Fibroblast of skin of left quadriceps (primary cell): ENCODE results near the gene GPATCH4.
"Not testable (repeated sequence)": the region's sequence is repeated elsewhere in the genome, so short reads cannot be mapped to it uniquely, and the experiment has no call there.

Experiments used
- DNase-seq, 2 experiments: peaks; one replicate each; pipeline ENCODE4 v3.0.0-alpha.2; 2013; ENCODE audit warnings: low read depth in 2 of 2

GPATCH4 gene

DNA sequence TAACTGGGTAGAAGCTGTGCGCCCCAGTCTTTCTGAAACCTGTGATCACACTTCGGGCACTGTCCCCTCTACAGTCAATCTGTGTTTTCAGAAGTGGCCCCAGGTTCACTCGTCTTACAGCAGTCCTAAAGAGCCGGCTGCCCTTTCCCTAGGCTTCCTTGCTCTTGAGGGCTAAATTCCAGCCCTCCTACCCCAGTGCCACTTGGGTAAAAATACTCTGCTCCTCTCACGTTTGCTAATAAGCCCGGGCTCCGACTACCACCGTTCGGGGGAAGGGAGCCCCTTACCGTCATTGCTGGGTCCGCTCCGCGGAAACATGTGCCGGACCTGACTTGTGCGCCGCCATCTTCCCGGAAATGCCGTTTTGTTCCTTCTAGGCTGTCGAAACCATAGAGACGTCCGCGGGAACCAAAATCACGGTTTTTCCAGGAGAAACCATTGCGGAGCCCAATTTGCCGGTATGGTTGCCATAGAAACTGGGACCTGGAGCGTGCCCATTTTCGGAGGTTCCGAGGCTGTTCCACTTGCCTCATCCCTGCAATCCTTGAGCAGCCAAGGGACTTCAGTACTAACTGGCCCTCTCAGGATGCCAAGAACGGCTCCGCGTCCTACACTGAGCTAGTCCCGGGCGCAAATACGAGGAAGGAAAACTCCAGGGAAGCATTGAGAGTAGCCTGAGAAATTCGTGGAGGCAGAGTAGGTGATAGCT lies at the start of gene GPATCH4:
GPATCH4 (minus strand) TSS at position 358 of the 709 bp plus-strand sequence.
- DNase-seq = peak; percentile 81 to 83

DNA sequence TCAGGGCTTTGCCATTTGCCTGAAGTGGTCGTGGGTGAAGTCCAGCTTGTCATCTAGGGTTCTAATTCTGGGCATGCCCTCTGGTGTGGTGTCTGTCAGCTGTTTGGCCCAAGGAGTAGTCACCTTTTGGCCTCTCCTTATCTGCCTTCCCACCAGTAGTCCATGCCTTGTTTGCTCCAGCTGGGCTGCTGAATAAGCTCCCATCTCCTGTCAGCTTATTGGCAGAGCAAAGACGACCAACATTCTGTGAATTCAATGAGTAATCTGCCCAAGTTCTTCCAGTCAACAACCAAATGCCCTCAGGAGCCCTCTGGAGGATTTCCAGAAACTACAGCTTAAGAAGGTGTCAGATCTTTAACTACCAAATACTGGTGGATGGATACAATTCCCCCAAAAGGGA lies 47.7 kb upstream of the GPATCH4 start:
- no peak for DNase-seq

DNA sequence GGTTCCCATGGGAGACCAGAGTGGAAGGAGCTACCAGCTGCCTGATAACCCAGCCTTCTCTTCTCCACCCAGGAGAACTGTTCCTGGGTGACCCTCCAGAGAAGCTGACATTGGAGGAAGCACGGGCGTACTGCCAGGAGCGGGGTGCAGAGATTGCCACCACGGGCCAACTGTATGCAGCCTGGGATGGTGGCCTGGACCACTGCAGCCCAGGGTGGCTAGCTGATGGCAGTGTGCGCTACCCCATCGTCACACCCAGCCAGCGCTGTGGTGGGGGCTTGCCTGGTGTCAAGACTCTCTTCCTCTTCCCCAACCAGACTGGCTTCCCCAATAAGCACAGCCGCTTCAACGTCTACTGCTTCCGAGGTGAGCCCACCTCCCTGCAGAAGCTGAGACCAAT lies 47.2 kb upstream of the GPATCH4 start:
- no peak for DNase-seq

DNA sequence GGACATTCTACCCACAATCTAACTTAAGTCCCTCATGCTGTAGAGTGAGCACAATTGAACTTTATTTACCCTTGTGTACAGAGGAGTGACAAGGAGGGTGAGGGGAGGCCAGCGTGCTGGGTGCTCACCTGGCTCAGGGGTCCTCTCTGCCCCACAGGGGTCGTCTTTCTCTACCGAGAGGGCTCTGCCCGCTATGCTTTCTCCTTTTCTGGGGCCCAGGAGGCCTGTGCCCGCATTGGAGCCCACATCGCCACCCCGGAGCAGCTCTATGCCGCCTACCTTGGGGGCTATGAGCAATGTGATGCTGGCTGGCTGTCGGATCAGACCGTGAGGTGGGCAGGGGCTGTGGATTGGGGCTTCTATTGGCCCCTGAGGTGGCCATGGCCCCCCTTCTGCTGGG lies 46.1 kb upstream of the GPATCH4 start:
- DNase-seq = no peak

DNA sequence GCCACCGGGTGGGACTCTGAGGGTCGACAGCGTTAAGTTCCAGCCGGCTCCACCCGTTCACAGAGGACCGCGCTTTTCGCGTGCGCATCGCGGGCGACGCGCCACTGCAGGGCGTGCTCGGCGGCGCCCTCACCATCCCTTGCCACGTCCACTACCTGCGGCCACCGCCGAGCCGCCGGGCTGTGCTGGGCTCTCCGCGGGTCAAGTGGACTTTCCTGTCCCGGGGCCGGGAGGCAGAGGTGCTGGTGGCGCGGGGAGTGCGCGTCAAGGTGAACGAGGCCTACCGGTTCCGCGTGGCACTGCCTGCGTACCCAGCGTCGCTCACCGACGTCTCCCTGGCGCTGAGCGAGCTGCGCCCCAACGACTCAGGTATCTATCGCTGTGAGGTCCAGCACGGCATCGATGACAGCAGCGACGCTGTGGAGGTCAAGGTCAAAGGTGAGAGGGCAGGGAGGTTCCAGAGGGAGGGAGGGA lies 45.5 kb upstream of the GPATCH4 start:
- DNase-seq = no peak

DNA sequence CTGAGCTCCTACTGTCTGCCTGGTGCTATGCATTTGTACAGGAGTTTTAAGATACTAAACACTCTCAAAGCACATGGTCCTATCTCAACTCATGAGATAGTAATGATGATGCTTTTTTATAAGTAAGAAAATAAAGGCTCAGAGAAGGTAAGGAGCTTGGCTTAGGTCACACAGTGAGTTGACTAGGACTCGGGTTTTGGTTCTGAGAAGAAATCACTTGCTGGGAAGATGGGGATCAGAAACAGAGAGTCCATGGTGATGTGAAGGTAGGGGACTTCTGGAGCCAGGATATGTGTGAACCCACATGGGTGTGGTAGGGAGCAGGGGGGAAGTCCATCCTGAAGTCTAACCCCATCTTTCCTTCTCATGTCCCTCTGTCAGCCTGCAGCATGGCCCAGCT lies 44.4 kb upstream of the GPATCH4 start:
- DNase-seq = no peak

DNA sequence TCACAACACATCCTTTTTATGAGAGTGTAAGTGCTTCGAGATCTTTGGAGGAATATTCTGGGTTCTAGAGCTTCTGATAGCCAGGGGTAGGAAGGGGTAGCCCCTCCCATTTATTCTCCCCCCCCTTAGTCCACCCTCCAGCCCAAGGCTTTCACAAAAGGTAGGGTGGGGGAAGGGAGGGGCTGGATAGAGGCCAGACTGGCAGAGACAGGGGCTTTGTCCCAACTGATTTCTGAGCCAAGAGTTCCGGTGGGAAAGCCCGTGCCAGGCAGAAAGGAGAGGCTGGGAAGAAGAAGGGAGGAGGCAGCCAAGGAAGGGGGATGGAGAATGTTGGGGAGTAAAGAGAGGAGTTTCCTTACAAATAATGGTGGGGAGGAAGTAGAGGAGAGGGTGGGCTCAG lies 43.8 kb upstream of the GPATCH4 start:
- no peak for DNase-seq

DNA sequence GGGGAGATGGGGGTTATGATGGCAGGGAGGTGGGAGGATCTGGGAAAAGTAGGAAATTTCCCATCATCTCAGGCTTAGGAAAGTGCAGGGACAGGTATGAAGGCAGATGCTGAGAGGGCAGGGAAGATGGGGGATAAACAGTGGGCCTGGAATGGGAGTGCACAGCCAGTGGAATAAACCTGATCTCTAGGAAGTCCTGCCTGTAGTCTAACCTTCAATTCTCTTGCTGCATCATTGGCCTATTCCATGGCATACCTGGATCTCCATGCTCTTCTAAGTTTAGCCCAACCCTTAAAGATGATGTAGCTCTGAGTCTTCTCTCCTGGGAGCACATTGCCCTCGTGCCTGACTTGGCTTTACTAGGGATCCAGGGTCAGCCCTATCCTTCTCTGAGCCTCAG lies 43.4 kb upstream of the GPATCH4 start:
- DNase-seq = no peak

DNA sequence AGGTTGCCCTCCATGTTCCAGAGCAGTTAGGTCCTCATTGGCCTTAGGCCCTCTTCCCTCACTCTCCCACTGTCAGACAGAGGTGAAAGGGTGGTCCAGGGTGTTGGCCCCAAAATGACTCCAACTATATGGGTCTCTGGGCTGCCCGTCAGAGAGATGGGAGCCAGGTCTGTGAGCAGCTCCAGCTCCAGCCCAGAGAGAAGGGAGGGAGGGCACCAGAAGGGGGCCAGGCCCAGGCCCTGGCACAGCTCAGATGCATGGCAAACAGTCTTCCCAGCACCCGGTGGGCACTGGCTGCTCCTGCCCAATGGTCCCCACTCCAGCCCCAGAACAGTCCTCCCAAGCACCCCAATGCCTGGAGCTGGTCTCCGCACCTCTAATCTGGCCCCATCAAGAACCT lies 42.9 kb upstream of the GPATCH4 start:
- DNase-seq = no peak

DNA sequence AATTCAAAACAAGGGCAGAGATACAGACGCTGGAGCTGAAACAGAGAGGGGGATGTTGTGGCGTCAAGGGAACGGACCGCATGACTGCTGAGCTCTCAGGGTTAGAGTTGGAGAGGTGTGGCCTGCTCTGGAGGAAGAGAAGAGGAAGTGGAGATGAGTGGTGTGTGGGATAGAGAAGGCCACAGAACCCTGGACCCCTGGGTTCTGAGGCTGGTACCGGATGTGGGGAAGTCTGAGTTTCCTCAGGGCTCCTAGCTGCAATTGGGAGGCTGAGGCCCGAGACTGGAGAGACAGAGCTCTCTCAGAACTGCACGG lies 42.5 kb upstream of the GPATCH4 start:
- no peak for DNase-seq

DNA sequence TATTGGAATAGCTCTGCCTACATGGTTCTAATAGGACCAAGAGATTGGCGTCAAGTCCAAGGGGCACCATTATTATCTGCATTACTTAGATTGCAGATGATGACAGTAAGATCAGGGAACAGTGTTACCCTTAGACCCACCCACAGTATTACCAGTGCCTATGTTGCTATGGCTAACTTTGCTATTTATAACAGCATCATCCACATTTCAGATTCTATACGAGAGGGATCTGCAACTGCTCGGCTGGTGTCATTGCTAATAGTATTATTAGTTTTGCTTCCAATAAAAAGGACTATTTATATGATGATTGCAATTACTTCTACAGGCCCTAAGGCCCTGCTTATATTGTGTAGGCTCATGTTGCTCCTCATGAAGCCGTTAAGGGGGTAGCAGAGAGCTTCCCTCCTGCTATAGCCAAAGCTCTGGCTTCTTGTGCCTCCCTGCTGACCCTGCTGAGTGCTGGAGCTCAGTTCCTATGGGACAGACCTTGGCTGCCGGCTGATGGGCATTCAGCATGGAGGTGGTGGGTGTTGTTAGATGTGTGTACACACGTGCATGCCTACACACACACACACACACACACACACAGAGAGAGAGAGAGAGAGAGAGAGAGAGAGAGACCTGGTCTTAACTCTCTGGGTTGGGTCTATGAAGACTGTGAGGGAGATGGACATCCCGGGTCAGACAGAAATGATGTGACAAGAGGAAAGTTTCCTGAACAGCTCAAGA lies 41.9 kb upstream of the GPATCH4 start:
- DNase-seq = no peak

DNA sequence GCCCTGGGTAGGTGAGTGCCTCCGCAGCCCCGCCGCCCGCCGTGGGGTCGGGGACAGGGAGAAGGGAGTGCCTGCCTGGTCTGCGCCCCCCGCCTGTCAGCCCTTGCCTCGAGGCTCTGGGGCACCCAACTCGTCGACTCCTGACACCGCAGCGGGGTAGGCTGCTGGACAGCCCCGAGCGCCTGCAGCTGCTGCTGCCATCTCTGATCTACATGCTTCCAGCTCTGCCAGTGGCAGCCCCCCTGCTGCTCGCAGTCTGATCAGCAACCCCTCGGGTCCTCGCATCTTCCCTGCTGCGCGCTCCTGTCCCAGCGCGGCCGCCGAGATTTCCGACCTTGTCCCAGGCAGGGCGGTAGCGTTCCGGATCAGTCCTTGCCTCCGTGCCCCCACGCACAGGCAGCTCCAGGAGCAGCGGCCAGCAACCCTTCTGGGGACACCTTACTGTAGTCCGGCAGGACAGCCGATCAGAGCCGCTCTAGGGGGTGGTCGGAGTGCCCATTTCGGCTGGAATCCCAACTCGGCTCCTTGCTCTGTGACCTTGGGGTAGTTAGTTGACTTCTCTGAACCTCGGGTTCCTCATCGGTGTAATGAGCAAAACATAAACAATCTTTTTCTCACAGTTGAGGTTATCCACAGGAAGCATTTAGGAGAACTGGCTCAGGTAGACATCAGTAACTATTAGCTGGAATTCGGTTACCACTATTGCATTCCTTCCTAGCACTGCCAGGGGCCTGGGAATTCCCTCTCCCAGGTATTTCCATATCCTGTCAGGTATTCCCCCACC lies 41.2 kb upstream of the GPATCH4 start:
- no peak for DNase-seq

DNA sequence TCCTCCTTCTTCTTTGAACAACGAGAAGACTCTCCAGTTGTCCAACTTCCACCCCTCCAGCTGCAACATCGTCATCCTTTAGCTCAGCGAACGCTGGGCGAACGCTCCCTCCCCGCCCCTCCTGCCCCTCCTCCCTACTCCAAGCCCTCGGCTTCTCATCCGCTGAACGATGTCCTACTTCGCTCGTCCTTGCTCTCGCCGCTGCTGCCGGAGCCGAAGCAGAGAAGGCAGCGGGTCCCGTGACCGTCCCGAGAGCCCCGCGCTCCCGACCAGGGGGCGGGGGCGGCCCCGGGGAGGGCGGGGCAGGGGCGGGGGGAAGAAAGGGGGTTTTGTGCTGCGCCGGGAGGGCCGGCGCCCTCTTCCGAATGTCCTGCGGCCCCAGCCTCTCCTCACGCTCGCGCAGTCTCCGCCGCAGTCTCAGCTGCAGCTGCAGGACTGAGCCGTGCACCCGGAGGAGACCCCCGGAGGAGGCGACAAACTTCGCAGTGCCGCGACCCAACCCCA lies 40.5 kb upstream of the GPATCH4 start, which contains the start of gene BCAN:
BCAN (plus strand) TSS at position 357 of the 504 bp plus-strand sequence. CDS start 3,938 bp downstream, outside the sequence.
- no peak for DNase-seq

DNA sequence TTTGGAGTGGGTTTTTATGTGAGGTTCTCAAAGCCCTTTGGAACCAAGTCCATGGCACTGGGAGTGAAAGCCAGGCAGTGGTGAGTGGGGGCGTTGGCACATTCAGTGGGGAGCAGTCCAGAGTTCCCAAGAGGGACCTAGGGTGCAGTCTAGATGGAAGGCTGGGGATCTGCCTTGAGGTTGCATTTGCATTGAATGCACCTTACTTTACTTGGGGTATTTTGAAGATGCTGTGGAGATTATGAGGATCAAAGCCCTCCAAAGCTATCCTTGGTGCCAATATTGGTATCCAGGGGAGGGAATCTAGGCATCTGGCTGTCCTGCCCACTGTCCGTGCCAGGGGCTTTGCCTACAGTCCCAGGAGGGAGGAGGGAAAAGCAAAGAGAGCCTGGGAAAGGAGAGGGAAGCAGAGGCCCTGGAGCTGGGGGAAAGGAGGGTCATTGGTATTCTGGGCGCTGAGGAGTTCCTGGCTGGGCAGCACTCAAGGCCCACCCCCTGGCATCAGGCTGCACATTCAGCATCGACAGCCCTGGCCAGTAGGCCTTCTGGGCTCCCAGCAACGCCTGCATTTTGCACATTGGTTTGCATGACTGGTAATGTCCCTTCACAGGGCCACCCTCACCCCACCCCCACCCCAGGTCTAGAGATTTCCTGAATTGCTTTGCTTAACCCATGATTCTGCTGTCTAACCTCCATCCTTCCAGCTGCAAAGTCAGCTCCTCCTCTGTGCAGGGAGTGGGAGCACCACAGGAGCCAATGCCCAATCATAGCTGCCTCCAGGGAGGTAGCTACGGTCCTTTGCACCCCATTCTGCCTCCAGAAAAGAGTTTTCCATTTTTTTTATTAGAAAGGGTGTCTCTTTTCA lies 39.8 kb upstream of the GPATCH4 start:
- DNase-seq = no peak

DNA sequence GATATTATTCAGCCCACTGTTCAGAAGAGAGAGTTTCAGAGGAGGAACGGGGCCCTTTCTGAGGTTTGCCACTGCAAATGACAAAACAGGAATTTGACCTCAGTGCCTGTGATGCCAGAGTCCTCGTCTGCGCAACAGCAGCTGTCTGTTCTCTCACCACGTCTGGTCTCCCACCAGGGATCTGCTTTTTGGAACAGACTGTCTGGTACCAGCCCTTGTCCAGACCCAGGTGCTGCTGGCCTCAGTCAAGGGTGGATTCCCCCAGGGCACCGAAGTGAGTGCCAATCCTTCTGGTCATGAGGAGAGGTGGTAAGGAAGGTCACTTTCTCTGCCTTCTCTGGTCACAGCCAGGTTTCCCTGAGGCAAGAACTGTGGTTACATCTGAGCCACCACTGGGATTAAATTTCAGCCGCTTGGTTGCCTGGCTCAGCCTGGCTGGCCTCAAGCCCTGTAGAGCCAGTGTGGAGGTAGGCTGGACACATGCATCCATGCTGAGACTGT lies 38.4 kb upstream of the GPATCH4 start:
- DNase-seq = no peak

DNA sequence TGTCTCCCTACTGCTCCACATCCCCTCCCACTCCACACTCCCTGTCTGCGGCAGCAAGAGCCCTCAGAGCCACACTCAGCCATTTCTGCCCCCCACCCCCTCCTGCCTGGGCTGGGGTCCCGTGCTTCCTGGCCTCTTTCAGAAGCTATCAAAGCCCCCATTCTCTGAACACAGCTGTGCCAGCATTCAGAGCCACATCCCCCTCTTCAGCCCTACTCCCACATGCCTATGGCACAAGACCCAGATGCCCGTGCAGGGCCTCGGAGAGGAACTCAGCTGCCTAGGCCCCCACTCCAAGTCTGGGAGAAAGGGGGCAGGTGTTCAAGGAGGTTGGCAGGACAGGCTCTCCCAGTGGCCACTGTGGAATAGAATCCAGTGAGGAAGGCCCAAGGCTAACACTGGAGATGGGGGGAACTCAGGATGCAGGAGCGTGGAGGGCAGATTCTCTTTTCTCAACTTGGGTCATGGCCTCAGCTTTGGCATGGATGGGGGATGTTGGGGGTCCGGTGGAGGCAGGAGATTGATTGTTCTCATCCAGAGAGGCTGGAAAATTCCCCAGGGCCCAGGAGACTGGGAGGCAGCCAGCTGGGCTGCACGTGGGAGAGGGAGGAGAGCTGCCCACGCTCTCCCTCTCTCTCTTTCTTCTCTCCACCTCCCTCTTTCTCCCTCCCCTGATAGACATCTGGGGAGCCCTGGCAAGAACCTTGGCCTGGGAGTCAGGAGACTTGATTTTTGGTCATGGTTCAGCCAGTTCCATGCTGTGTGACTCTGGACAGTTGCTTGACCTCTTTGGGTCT lies 37.1 kb upstream of the GPATCH4 start:
- DNase-seq = no peak

DNA sequence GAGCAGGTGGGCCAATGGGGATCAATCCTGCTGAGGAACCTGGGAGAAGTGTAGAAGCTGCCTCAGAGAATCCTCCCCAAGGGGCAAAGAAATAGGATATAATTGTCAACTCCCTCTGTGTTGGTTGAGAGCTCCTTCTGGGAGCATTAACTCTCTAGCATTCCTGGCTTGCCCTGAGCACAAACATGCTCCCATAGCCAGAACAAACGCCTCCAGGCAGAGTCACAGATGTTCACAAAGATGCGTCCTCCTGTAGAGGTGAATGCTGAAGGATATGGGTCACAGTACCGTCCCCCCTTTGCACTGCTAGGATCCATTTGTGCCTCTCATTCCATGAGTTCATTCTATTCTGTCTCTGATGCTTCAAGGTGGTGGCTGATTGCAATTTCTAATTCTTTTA lies 31.1 kb upstream of the GPATCH4 start:
- no peak for DNase-seq

DNA sequence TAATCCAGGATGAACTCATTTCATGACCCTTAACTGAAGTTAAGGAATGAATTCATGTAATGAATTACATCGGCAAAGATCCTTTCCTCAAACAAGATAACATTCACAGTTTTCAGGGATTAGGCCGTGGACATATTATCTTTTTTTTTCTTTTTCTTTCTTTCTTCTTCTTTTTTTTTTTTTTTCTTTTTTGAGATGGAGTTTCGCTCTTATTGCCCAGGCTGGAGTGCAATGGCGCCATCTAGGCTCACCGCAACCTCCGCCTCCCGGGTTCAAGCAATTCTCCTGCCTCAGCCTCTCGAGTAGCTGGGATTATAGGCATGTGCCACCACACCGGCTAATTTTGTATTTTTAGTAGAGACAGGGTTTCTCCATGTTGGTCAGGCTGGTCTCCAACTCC lies 29.9 kb upstream of the GPATCH4 start:
- DNase-seq = not testable (repeated sequence)

DNA sequence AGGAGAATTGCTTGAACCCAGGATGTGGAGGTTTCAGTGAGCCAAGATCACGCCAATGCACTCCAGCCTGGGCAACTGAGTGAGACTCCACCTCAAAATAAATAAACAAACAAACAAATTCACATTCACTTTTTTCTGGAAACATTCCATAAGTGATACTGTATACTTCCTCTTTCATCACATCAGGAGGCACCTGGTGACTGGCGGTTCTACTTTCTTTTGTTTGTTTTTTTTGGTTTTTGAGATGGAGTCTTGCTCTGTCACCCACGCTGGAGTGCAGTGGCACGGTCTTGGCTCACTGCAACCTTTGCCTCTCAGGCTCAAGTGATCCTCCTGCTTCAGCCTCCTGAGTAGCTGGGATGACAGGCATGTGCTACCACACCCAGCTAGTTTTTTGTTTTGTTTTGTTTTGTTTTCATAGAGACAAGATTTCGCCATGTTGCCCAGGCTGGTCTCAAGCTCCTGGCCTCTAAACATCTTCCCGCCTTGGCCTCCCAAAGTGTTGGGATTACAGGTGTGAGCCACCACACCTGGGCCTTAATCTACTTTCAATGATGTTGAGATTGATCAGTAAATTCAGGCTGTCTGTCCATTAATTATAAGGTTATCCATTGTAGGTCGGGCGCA lies 28.7 kb upstream of the GPATCH4 start:
- DNase-seq = no peak

DNA sequence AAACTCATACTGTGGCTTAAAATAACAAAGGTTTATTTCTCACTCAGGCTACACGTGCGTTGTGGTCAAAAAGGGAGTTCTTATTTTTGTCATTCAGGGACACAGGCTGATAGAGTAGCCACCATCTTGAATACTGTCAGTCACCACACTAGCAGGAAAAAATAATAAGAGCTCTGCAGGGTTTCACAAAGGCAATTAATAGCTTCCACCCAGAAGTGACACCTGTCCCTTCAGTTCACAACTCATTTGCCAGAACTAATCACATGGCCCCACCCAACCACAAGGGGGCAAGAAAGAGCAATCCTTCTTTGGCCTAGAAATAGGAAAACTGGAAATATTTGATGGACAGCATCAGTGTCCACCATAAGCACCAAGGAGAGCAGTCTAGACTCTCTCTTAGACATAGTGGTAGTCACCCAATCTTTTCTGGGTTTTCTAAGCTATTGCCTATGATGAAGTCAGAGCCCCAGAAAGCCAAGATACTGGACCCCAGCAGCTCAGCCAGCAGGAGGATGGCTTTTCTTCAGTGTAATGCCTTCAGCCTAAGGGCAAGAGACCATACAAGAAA lies 26.1 kb upstream of the GPATCH4 start:
- no peak for DNase-seq
